GM18873 (cell line): ENCODE results near the gene BCL6B.

ENCODE experiments used
- ATAC-seq: cut with Tn5 transposase; IDR thresholded peaks from one replicate; pipeline ENCODE4 v1.9.1; 2021; ENCODE audit warnings: mild to moderate bottlenecking, moderate library complexity, moderate number of reproducible peaks; ENCODE audit not compliant: unreplicated experiment, low FRiP score

BCL6B gene

DNA sequence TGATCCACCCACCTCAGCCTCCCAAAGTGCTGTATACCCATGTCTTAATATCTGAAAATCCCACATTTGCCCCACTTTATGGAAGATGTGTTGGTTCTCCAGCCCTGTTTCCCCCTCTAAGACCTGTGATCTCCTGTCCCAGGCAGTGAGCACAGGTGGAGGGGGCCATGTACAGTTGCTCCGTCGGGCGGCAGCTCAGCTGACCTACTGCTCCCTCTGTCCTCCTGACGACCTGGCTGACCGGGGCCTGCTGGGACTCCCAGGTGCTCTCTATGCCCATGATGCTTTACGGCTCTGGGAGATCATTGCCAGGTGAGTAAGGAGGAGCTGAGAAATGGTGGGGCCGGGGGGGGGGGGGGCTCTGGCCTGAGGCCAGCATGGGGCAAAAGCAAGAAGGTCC lies 17.1 kb upstream of the BCL6B start:
- ATAC-seq, result no peak

GRCh38 chr17:7007143-7007542 lies 15.7 kb upstream of the BCL6B start:
- no peak for ATAC-seq

GRCh38 chr17:7010523-7010922 lies 12.3 kb upstream of the BCL6B start:
- ATAC-seq, result no peak

DNA sequence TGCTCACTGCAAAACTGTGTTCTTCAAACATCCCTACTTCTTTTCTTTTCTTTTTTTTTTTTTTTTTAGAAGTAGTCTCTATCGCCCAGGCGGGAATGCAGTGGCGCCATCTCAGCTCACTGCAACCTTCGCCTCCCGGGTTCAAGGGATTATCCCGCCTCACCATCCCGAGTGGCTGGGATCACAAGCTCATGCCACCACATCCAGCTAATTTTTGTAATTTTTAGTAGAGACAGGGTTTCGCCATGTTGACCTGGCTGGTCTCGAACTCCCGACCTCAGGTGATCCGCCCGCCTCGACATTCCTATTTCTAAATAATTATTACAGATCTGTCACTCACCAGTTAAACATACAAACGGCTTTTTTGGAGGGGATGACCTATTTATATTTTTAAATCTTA lies 11.4 kb upstream of the BCL6B start:
- no peak for ATAC-seq

GRCh38 chr17:7011942-7012254 lies 11.0 kb upstream of the BCL6B start:
- no peak for ATAC-seq

GRCh38 chr17:7014261-7014994 lies 8.4 kb upstream of the BCL6B start:
- peak; percentile 57 for ATAC-seq

- peak; percentile 26 for ATAC-seq
Observed at GRCh38 chr17:7014995-7015958, 7.6 kb upstream of the BCL6B start.

DNA sequence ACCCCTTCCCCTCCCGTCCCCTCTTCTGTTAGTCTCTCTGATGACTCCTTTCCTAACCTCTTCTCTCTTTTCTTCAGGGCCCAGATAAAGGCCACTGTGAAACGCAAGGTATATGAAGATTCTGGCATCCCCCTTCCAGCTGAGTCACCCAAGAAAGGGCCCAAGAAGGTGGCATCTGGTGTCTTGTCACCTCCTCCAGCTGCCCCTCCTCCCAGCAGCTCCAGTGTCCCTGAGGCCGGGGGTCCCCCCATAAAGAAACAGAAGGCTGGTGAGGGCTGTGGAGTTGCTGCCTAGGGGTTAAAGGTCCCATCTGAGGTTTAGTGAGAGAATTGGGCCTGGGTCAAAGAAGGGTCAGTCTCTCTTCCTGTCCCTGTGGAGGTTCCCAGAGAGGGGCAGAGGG lies 6.4 kb upstream of the BCL6B start:
- no peak for ATAC-seq

- no peak for ATAC-seq
Observed at GRCh38 chr17:7016886-7017826, 5.7 kb upstream of the BCL6B start.

- ATAC-seq, result no peak
Observed at GRCh38 chr17:7017827-7018200, 5.0 kb upstream of the BCL6B start.

DNA sequence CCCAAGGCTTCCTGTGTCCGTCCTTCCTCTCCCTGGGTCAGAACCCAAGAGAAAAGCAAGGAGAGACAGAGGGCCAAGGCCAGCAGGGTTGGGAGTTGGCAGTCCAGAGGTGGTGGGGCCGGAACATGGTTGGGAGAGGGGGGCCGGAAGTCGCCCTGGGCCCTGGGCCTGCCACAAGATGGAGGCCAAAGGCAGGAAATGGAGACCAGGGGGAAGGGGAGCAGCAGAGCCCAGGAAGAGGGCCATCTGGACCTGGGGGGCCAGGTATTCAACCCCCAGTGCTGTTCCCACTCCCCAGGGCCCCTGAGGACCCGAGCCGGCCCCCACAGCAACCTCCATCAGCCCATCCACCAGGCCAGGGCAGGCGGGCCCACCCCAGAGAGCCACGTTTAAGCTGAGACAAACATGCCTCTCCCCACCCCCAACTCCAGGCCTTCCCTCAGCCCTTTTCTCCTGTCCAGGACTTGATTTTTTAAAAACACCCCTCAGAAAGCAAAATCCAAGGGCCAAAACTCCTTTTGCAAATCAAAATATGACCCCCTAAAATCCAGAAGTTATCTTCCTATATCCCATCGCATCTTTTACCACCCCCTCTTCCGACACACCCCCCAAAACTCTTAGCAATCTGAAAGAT lies 4.4 kb upstream of the BCL6B start:
- ATAC-seq, result no peak

DNA sequence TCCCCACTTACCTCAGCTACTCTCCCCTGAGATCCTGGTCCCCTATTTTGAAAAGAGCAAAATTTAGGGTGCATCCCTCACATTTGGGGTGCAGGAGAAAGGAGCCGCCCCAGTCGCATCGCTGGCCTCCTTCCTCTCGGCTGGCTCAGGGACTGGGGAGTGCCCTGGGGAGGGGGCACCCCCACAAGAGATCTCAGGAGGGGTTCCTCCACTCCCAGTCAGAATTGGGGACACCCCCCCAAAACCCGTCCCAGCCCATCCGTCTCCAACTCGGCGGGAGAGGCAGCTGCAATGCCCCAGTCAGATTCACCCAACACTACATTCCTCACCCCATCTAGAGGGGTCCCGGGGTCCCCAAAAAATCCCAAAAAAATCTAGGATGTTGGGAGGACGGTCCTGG lies 3.5 kb upstream of the BCL6B start:
- no peak for ATAC-seq

GRCh38 chr17:7019839-7020519 lies 2.9 kb upstream of the BCL6B start:
- ATAC-seq, result no peak

GRCh38 chr17:7020894-7021664 lies 1.8 kb upstream of the BCL6B start:
- ATAC-seq, result no peak

- no peak for ATAC-seq
Observed at GRCh38 chr17:7021993-7022778, 664 bp upstream of the BCL6B start.

DNA sequence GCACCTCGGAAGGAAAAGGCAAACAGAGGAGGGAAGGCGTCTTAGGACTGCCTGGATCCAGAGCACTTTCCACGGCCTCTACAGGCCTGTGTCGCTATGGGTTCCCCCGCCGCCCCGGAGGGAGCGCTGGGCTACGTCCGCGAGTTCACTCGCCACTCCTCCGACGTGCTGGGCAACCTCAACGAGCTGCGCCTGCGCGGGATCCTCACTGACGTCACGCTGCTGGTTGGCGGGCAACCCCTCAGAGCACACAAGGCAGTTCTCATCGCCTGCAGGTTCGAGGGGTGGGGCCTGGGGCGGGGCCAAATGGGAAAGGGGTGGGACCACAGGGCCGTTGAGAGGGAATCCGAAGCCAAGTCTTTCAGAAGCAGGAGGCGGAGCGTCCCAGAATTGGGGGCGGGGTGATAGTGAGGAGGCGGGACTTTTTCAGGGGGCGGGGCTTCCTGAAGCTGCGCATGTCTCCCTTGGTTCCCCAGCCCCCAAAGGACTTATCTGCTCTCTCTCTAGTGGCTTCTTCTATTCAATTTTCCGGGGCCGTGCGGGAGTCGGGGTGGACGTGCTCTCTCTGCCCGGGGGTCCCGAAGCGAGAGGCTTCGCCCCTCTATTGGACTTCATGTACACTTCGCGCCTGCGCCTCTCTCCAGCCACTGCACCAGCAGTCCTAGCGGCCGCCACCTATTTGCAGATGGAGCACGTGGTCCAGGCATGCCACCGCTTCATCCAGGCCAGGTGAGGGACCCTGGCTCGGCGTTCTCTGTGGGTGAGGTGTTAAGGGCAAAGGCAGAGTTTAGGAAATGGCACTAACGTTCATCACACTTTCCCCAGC lies 939 bp downstream of the BCL6B start:
- no peak for ATAC-seq

DNA sequence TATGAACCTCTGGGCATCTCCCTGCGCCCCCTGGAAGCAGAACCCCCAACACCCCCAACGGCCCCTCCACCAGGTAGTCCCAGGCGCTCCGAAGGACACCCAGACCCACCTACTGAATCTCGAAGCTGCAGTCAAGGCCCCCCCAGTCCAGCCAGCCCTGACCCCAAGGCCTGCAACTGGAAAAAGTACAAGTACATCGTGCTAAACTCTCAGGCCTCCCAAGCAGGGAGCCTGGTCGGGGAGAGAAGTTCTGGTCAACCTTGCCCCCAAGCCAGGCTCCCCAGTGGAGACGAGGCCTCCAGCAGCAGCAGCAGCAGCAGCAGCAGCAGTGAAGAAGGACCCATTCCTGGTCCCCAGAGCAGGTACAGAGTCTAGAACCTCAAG lies 1.5 kb downstream of the BCL6B start:
- ATAC-seq, result no peak
